Measurements from ENCODE around the gene SLC7A1.

Gene SLC7A1

GRCh38 chr13:29583073-29583785 lies 12.3 kb downstream of the SLC7A1 start:
- H3K4ac ChIP-seq (ENCODE audit: low read depth, low read length): no peak overlapping the region
- no peak overlapping the region for H4K8ac ChIP-seq (ENCODE audit: low read depth, low read length)
- H2BK5ac ChIP-seq (ENCODE audit: low read length): no peak overlapping the region
- H3K9ac ChIP-seq (ENCODE audit: low read length): no peak overlapping the region
- H4K5ac ChIP-seq (ENCODE audit: low read length): no peak overlapping the region
- H3K56ac ChIP-seq (ENCODE audit: low read length): no peak overlapping the region
- peaks cover 35% of the 10 kb centered on the region for H3K4me1 ChIP-seq (ENCODE audit: control insufficient read depth, low read depth, low read length)
- H2BK15ac ChIP-seq (replicated peaks; ENCODE audit: low read depth): no peak overlapping the region
- peaks cover 96% of the 10 kb centered on the region for H3K79me2 ChIP-seq (ENCODE audit: control insufficient read depth, insufficient read depth, low read length)
- H3K18ac ChIP-seq (ENCODE audit: low read length): peak overlapping the region; percentile 71
- peaks cover 18% of the 10 kb centered on the region for H3K79me1 ChIP-seq (ENCODE audit: low read length)
- H2AK5ac ChIP-seq (ENCODE audit: low read length): no peak overlapping the region
- H3K36me3 ChIP-seq (ENCODE audit: control insufficient read depth, insufficient read depth, low read length): no peaks in the 10 kb centered on the region
- peak overlapping the region; percentile 31 for H3K27ac ChIP-seq (ENCODE audit: low read depth, low read length)
- H3K27me3 ChIP-seq (ENCODE audit: insufficient read depth, low read length, poor library complexity): no peaks in the 10 kb centered on the region
- no peak overlapping the region for H2BK120ac ChIP-seq (ENCODE audit: low read depth, low read length)
- H3K23ac ChIP-seq (ENCODE audit: low read length): no peak overlapping the region
- no peak overlapping the region for H3K4me3 ChIP-seq (ENCODE audit: low read length)
- no peak overlapping the region for H3K4me2 ChIP-seq (ENCODE audit: low read length)
- DNase-seq: peak; percentile 57
- WGBS (ENCODE audit: extremely low coverage, insufficient coverage, low lambda C conversion rate): no CpG with 5 or more reads among the region's 7 CpGs

GRCh38 chr13:29582171-29582570 lies 13.3 kb downstream of the SLC7A1 start:
- Histone ChIP-seq H3K4me2 (ENCODE audit: low read length) (no peak overlapping the region), H2BK5ac (ENCODE audit: low read length) (no peak overlapping the region), H3K79me1 (ENCODE audit: low read length) (peaks cover 22% of the 10 kb centered on the region), H3K27me3 (ENCODE audit: insufficient read depth, low read length, poor library complexity) (no peaks in the 10 kb centered on the region), H3K4me1 (ENCODE audit: control insufficient read depth, low read depth, low read length) (peaks cover 35% of the 10 kb centered on the region), H3K9ac (ENCODE audit: low read length) (no peak overlapping the region), H4K5ac (ENCODE audit: low read length) (no peak overlapping the region), H3K79me2 (ENCODE audit: control insufficient read depth, insufficient read depth, low read length) (peaks cover 96% of the 10 kb centered on the region), H2BK15ac (replicated peaks; ENCODE audit: low read depth) (no peak overlapping the region), H3K36me3 (ENCODE audit: control insufficient read depth, insufficient read depth, low read length) (no peaks in the 10 kb centered on the region), H3K23ac (ENCODE audit: low read length) (no peak overlapping the region), H3K4me3 (ENCODE audit: low read length) (no peak overlapping the region), H4K8ac (ENCODE audit: low read depth, low read length) (no peak overlapping the region), H2BK120ac (ENCODE audit: low read depth, low read length) (no peak overlapping the region), H3K56ac (ENCODE audit: low read length) (no peak overlapping the region), H3K18ac (ENCODE audit: low read length) (no peak overlapping the region), H3K4ac (ENCODE audit: low read depth, low read length) (no peak overlapping the region), H3K27ac (ENCODE audit: low read depth, low read length) (no peak overlapping the region), H2AK5ac (ENCODE audit: low read length) (no peak overlapping the region)
- no CpG with 5 or more reads among the region's 10 CpGs for WGBS (ENCODE audit: extremely low coverage, insufficient coverage, low lambda C conversion rate)
- DNase-seq: no peak

GRCh38 chr13:29581666-29582065 lies 13.8 kb downstream of the SLC7A1 start:
- Histone ChIP-seq H3K18ac (ENCODE audit: low read length) (peak overlapping the region; percentile 0), H3K4me2 (ENCODE audit: low read length) (no peak overlapping the region), H3K23ac (ENCODE audit: low read length) (no peak overlapping the region), H2BK120ac (ENCODE audit: low read depth, low read length) (no peak overlapping the region), H3K36me3 (ENCODE audit: control insufficient read depth, insufficient read depth, low read length) (no peaks in the 10 kb centered on the region), H3K4me3 (ENCODE audit: low read length) (no peak overlapping the region), H3K9ac (ENCODE audit: low read length) (peak overlapping the region; percentile 16), H3K27ac (ENCODE audit: low read depth, low read length) (no peak overlapping the region), H3K56ac (ENCODE audit: low read length) (peak overlapping the region; percentile 20), H3K79me1 (ENCODE audit: low read length) (peaks cover 23% of the 10 kb centered on the region), H2BK15ac (replicated peaks; ENCODE audit: low read depth) (no peak overlapping the region), H2BK5ac (ENCODE audit: low read length) (no peak overlapping the region), H3K4me1 (ENCODE audit: control insufficient read depth, low read depth, low read length) (peaks cover 35% of the 10 kb centered on the region), H3K27me3 (ENCODE audit: insufficient read depth, low read length, poor library complexity) (no peaks in the 10 kb centered on the region), H4K8ac (ENCODE audit: low read depth, low read length) (no peak overlapping the region), H4K5ac (ENCODE audit: low read length) (no peak overlapping the region), H3K4ac (ENCODE audit: low read depth, low read length) (no peak overlapping the region), H2AK5ac (ENCODE audit: low read length) (no peak overlapping the region), H3K79me2 (ENCODE audit: control insufficient read depth, insufficient read depth, low read length) (peaks cover 96% of the 10 kb centered on the region)
- DNase-seq: peak; percentile 75
- no CpG with 5 or more reads among the region's 7 CpGs for WGBS (ENCODE audit: extremely low coverage, insufficient coverage, low lambda C conversion rate)

GRCh38 chr13:29579094-29579493 lies 16.4 kb downstream of the SLC7A1 start:
- peaks cover 92% of the 10 kb centered on the region for H3K79me2 ChIP-seq (ENCODE audit: control insufficient read depth, insufficient read depth, low read length)
- H3K36me3 ChIP-seq (ENCODE audit: control insufficient read depth, insufficient read depth, low read length): no peaks in the 10 kb centered on the region
- no peak overlapping the region for H3K4me2 ChIP-seq (ENCODE audit: low read length)
- no peak overlapping the region for H4K8ac ChIP-seq (ENCODE audit: low read depth, low read length)
- no peak overlapping the region for H3K23ac ChIP-seq (ENCODE audit: low read length)
- H2AK5ac ChIP-seq (ENCODE audit: low read length): no peak overlapping the region
- DNase-seq: no peak
- H2BK5ac ChIP-seq (ENCODE audit: low read length): no peak overlapping the region
- H3K4me3 ChIP-seq (ENCODE audit: low read length): no peak overlapping the region
- no peak overlapping the region for H2BK15ac ChIP-seq (replicated peaks; ENCODE audit: low read depth)
- no peak overlapping the region for H3K4ac ChIP-seq (ENCODE audit: low read depth, low read length)
- H3K79me1 ChIP-seq (ENCODE audit: low read length): peaks cover 22% of the 10 kb centered on the region
- no peak overlapping the region for H3K18ac ChIP-seq (ENCODE audit: low read length)
- H3K9ac ChIP-seq (ENCODE audit: low read length): no peak overlapping the region
- H3K4me1 ChIP-seq (ENCODE audit: control insufficient read depth, low read depth, low read length): peaks cover 35% of the 10 kb centered on the region
- H4K5ac ChIP-seq (ENCODE audit: low read length): no peak overlapping the region
- WGBS (ENCODE audit: extremely low coverage, insufficient coverage, low lambda C conversion rate): no CpG with 5 or more reads among the region's 8 CpGs
- H2BK120ac ChIP-seq (ENCODE audit: low read depth, low read length): no peak overlapping the region
- H3K27ac ChIP-seq (ENCODE audit: low read depth, low read length): no peak overlapping the region
- no peaks in the 10 kb centered on the region for H3K27me3 ChIP-seq (ENCODE audit: insufficient read depth, low read length, poor library complexity)
- H3K56ac ChIP-seq (ENCODE audit: low read length): no peak overlapping the region

GRCh38 chr13:29578300-29579085 lies 17.0 kb downstream of the SLC7A1 start:
- no peak for DNase-seq
- WGBS (ENCODE audit: extremely low coverage, insufficient coverage, low lambda C conversion rate): no CpG with 5 or more reads among the region's 18 CpGs

More at GRCh38 chr13:29578300-29579085, 17.0 kb downstream of the SLC7A1 start:
- Histone ChIP-seq H2BK5ac (ENCODE audit: low read length) (no peak overlapping the region), H4K5ac (ENCODE audit: low read length) (no peak overlapping the region), H3K4me3 (ENCODE audit: low read length) (no peak overlapping the region), H3K23ac (ENCODE audit: low read length) (no peak overlapping the region), H3K36me3 (ENCODE audit: control insufficient read depth, insufficient read depth, low read length) (no peaks in the 10 kb centered on the region), H2AK5ac (ENCODE audit: low read length) (no peak overlapping the region), H2BK15ac (replicated peaks; ENCODE audit: low read depth) (no peak overlapping the region), H3K4ac (ENCODE audit: low read depth, low read length) (no peak overlapping the region), H3K27me3 (ENCODE audit: insufficient read depth, low read length, poor library complexity) (no peaks in the 10 kb centered on the region), H4K8ac (ENCODE audit: low read depth, low read length) (no peak overlapping the region), H3K79me1 (ENCODE audit: low read length) (peaks cover 22% of the 10 kb centered on the region), H3K79me2 (ENCODE audit: control insufficient read depth, insufficient read depth, low read length) (peaks cover 92% of the 10 kb centered on the region), H3K27ac (ENCODE audit: low read depth, low read length) (no peak overlapping the region), H3K18ac (ENCODE audit: low read length) (no peak overlapping the region), H3K9ac (ENCODE audit: low read length) (no peak overlapping the region), H3K4me1 (ENCODE audit: control insufficient read depth, low read depth, low read length) (peaks cover 34% of the 10 kb centered on the region), H2BK120ac (ENCODE audit: low read depth, low read length) (no peak overlapping the region), H3K56ac (ENCODE audit: low read length) (no peak overlapping the region), H3K4me2 (ENCODE audit: low read length) (no peak overlapping the region)
